ENCODE measurements around the gene MAP4K4. TPM values are rescaled to one million over a fixed set of nuclear protein-coding genes. Genes with fewer than 3 reads are reported as not detected.

Gene MAP4K4
- total RNA-seq, 1 donor from 2014 or later, result 115 TPM

GRCh38 chr2:101679037-101679726 is 18.3 kb upstream of the MAP4K4 start:
- no peak for DNase-seq (ENCODE audit: low read depth)
- H3K4me3 ChIP-seq (ENCODE audit: low read depth, low read length), result no peak overlapping the region
- TF ChIP-seq, protein P1, sequence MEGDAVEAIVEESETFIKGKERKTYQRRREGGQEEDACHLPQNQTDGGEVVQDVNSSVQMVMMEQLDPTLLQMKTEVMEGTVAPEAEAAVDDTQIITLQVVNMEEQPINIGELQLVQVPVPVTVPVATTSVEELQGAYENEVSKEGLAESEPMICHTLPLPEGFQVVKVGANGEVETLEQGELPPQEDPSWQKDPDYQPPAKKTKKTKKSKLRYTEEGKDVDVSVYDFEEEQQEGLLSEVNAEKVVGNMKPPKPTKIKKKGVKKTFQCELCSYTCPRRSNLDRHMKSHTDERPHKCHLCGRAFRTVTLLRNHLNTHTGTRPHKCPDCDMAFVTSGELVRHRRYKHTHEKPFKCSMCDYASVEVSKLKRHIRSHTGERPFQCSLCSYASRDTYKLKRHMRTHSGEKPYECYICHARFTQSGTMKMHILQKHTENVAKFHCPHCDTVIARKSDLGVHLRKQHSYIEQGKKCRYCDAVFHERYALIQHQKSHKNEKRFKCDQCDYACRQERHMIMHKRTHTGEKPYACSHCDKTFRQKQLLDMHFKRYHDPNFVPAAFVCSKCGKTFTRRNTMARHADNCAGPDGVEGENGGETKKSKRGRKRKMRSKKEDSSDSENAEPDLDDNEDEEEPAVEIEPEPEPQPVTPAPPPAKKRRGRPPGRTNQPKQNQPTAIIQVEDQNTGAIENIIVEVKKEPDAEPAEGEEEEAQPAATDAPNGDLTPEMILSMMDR (conservative IDR thresholded peaks at IDR 0.05; ENCODE audit: low read depth, low read length), result no peak

DNA sequence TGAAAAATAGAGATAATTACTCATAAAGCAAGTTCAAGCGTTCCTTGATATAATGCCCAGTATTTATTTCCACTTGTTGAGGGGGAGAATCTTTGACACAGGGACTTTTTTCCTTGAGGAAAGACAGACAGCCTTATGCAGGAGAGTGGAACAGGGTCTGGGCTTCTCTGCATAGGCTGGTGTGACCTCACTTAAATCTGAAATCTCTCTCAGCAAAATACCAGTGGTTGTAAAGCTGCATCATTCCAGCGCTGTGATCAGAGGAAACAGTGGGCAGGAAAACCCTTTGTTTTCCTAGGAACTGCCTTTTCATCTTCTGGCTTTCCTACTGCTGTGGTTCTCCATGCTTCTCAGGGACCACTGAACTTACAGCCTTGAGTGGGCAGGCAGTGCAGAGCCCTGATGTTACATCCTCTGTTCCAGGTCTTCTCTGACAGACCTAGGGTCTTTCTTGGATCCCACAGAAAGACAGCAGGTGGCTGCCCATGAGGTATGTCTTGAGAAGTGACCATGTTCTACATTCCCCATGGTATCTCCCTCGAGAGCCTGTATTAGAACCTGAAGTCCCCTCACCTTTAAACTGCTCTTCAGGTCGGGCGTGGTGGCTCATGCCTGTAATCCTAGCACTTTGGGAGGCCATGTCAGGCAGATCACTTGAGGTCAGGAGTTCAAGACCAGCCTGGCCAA is 17.6 kb upstream of the MAP4K4 start:
- TF ChIP-seq, protein P1 (conservative IDR thresholded peaks at IDR 0.05; ENCODE audit: low read depth, low read length), result no peak
- no peak for DNase-seq (ENCODE audit: low read depth)
- H3K4me3 ChIP-seq (ENCODE audit: low read depth, low read length), result no peak overlapping the region

DNA sequence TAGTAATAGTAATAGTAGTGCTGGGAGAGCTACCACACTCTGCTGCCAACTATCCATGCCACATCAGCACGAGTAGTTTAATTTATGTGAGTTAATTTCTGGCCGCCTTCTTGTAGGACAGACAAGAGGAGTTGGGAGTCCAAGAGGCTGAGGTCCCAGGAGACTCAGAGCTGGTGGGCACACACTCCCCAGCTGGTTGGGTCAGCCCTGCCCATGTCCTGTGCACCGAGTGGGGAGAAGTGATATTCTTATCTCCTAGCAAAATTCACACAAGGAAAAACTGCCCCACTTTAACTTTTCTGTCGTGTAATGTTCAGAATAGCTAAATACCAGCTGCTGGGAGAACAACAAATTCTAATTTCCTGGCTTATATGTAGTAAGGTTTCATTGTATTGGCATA is 15.2 kb upstream of the MAP4K4 start:
- TF ChIP-seq, protein P1 (conservative IDR thresholded peaks at IDR 0.05; ENCODE audit: low read depth, low read length), result no peak
- no peak overlapping the region for H3K4me3 ChIP-seq (ENCODE audit: low read depth, low read length)
- no peak for DNase-seq (ENCODE audit: low read depth)

- DNase-seq (ENCODE audit: low read depth), result no peak
- TF ChIP-seq, protein P1 (conservative IDR thresholded peaks at IDR 0.05; ENCODE audit: low read depth, low read length), result no peak
- no peak overlapping the region for H3K4me3 ChIP-seq (ENCODE audit: low read depth, low read length)
Observed at GRCh38 chr2:101684313-101684712, 13.2 kb upstream of the MAP4K4 start.

GRCh38 chr2:101688261-101688660 is 9.2 kb upstream of the MAP4K4 start:
- no peak for DNase-seq (ENCODE audit: low read depth)
- no peak overlapping the region for H3K4me3 ChIP-seq (ENCODE audit: low read depth, low read length)
- TF ChIP-seq, protein P1 (conservative IDR thresholded peaks at IDR 0.05; ENCODE audit: low read depth, low read length), result no peak

DNA sequence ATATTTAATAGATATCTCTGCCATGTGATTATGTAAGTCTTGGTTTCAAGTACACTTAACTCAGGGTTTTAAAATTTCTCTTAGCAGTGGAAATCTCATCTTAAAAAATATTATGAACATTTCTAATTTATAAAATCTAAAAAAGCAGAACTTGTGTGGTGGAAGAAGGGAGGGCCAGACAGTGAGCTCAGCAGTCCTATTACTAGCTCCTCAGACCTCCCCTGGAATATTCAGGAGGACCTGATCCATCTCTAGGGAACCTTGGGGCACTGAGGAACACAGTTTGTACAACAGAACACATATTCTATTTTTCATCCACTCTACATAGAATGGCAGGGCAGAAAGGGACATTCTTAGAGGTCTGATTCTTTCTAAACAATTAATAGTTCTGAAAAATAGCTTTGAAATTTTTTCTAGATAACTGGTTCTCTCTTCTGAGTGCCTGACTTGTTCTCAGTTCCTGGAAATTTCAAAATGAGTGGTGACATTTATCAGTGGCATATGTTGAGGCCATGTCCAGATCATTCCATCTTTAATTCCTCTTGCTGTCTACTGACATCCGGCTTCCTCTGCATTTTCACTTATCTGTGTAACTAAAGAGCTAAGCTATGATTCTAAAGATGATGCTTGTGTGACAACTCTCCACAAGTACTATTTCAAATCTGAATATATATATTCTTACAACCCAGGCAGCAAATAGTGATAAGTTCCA is 8.2 kb upstream of the MAP4K4 start:
- TF ChIP-seq, protein P1 (conservative IDR thresholded peaks at IDR 0.05; ENCODE audit: low read depth, low read length), result no peak
- no peak overlapping the region for H3K4me3 ChIP-seq (ENCODE audit: low read depth, low read length)
- no peak for DNase-seq (ENCODE audit: low read depth)

Data from epithelial cell of proximal tubule (primary cell).